CD14-positive monocyte (primary cell): ENCODE measurements around the gene RASGRP2. TPM values are rescaled to one million over a fixed set of nuclear protein-coding genes. Genes with fewer than 3 reads are reported as not detected.

ENCODE experiments used
- DNase-seq, 3 donors: peaks; one replicate each; pipeline ENCODE4 v3.0.0-alpha.2; 2011 to 2022
- H2AFZ ChIP-seq: 2 replicates; pipeline ENCODE4 v1.6.0; 2012; ENCODE audit warnings: mild to moderate bottlenecking, low read depth, low read length, inconsistent platforms; ENCODE audit not compliant: insufficient read depth, poor library complexity, severe bottlenecking
- H3K27ac ChIP-seq, 2 donors: 1 replicate in 1 of 2; 2 replicates in 1 of 2; pipeline ENCODE4 v1.5.1; 2012 to 2013; ENCODE audit warnings: low read length in 2 of 2, control low read depth in 1 of 2, inconsistent platforms in 1 of 2, low read depth in 1 of 2, mild to moderate bottlenecking in 1 of 2
- H3K27me3 ChIP-seq, 2 donors: one replicate each; pipeline versions ENCODE4 v1.6.0 to v1.6.1; 2011 to 2013; ENCODE audit warnings: low read length in 2 of 2; ENCODE audit not compliant: control insufficient read depth in 2 of 2, insufficient read depth in 2 of 2
- H3K36me3 ChIP-seq, 2 donors: replicated peaks in 1 of 2; 1 replicate in 1 of 2; 2 replicates in 1 of 2; pipeline versions ENCODE4 v1.5.1 to v1.6.1; 2012 to 2013; ENCODE audit warnings: low read length in 2 of 2, control low read depth in 1 of 2, inconsistent platforms in 1 of 2, mild to moderate bottlenecking in 1 of 2; ENCODE audit not compliant: insufficient read depth in 2 of 2, control insufficient read depth in 1 of 2
- H3K4me1 ChIP-seq, 2 donors: 1 replicate in 1 of 2; 2 replicates in 1 of 2; pipeline versions ENCODE4 v1.5.1 to v1.6.1; 2012 to 2013; ENCODE audit warnings: low read length in 2 of 2, control low read depth in 1 of 2, inconsistent platforms in 1 of 2, mild to moderate bottlenecking in 1 of 2, moderate library complexity in 1 of 2; ENCODE audit not compliant: insufficient read depth in 2 of 2, control insufficient read depth in 1 of 2
- H3K4me2 ChIP-seq: replicated peaks from 2 replicates; pipeline ENCODE3; 2012; ENCODE audit warnings: low read length, moderate library complexity, mild to moderate bottlenecking; ENCODE audit not compliant: poor library complexity, severe bottlenecking; ENCODE audit errors: extremely low read depth
- H3K4me3 ChIP-seq, 3 experiments: fragments of 200-600 bp in 1 of 3; sonication (generic) in 1 of 3; replicated peaks in 1 of 3; 1 replicate in 2 of 3; 2 replicates in 1 of 3; pipeline ENCODE4 v1.5.1; 2011 to 2013; ENCODE audit warnings: low read length in 3 of 3, mild to moderate bottlenecking in 3 of 3, control low read depth in 2 of 3, low read depth in 2 of 3, inconsistent platforms in 1 of 3, moderate library complexity in 1 of 3
- H3K79me2 ChIP-seq: 2 replicates; pipeline ENCODE4 v1.6.0; 2012; ENCODE audit warnings: mild to moderate bottlenecking, control low read depth, inconsistent platforms, low read length, moderate library complexity; ENCODE audit not compliant: insufficient read depth
- H3K9ac ChIP-seq: 2 replicates; pipeline ENCODE4 v1.6.0; 2017; ENCODE audit warnings: low read length, mild to moderate bottlenecking; ENCODE audit not compliant: insufficient read depth, poor library complexity, severe bottlenecking
- H3K9me3 ChIP-seq, 2 donors: replicated peaks in 1 of 2; 1 replicate in 1 of 2; 2 replicates in 1 of 2; pipeline versions ENCODE4 v1.5.1 to v1.6.1; 2012 to 2013; ENCODE audit warnings: low read length in 2 of 2, control low read depth in 1 of 2; ENCODE audit not compliant: control insufficient read depth in 1 of 2, insufficient read depth in 1 of 2
- H4K20me1 ChIP-seq: 2 replicates; pipeline ENCODE4 v1.6.0; 2012; ENCODE audit warnings: mild to moderate bottlenecking, low read length, control low read depth, moderate library complexity; ENCODE audit not compliant: insufficient read depth
- H3K27ac Mint-ChIP-seq, 7 donors: one replicate each; pipeline ENCODE4 v1.8.0; 2020; ENCODE audit warnings: mild to moderate bottlenecking in 7 of 7, mixed read lengths in 7 of 7, moderate library complexity in 6 of 7, inconsistent platforms in 2 of 7
- H3K27me3 Mint-ChIP-seq, 3 donors: one replicate each; pipeline ENCODE4 v1.8.0; 2021 to 2022; ENCODE audit warnings: low read depth in 3 of 3, mild to moderate bottlenecking in 3 of 3, mixed read lengths in 3 of 3, moderate library complexity in 3 of 3, inconsistent platforms in 1 of 3
- H3K36me3 Mint-ChIP-seq, 2 donors: one replicate each; pipeline ENCODE4 v1.8.0; 2020; ENCODE audit warnings: mixed read lengths in 2 of 2, inconsistent platforms in 1 of 2, mild to moderate bottlenecking in 1 of 2
- H3K4me1 Mint-ChIP-seq: one replicate; pipeline ENCODE4 v1.8.0; 2020; ENCODE audit warnings: mild to moderate bottlenecking, mixed read lengths
- H3K4me3 Mint-ChIP-seq, 2 donors: one replicate each; pipeline ENCODE4 v1.8.0; 2020; ENCODE audit warnings: mild to moderate bottlenecking in 2 of 2, mixed read lengths in 2 of 2, moderate library complexity in 1 of 2
- H3K9me3 Mint-ChIP-seq, 7 donors: one replicate each; pipeline ENCODE4 v1.8.0; 2020 to 2022; ENCODE audit warnings: mixed read lengths in 7 of 7, mild to moderate bottlenecking in 6 of 7, moderate library complexity in 6 of 7, inconsistent platforms in 2 of 7
- whole genome bisulfite sequencing: methylation state at CpG from one replicate; pipeline ENCODE4 v1.1.5; 2013; ENCODE audit warnings: missing lambda C conversion rate; ENCODE audit not compliant: insufficient coverage; 5-methylcytosine and 5-hydroxymethylcytosine counted together
- intact Hi-C, 2 donors: fragments of 100-400 bp; cut with micrococcal nuclease; formaldehyde crosslinking; loops; one replicate each; pipeline versions ENCODE4 v1.15.0 to v1.15.1; 2023
- polyA plus RNA-seq, 3 donors: library from polyadenylated mRNA; depleted of rRNA in 1 of 3; unstranded in 2 of 3; stranded (reverse) in 1 of 3; fragments of 300-500 nt in 2 of 3; fragments of >200 nt in 1 of 3; fragmentation: Illumina TruSeq in 2 of 3; gene quantifications; 1 replicate in 2 of 3; 2 replicates in 1 of 3; pipeline ENCODE4 v1.2.3, GENCODE V29; 2012 to 2021
- TF ChIP-seq, protein P1 (sequence below): fragments of 200-600 bp; IDR thresholded peaks from one replicate; pipeline ENCODE4 v1.8.0; 2022; ENCODE audit warnings: antibody characterized with exemption, mild to moderate bottlenecking

Gene RASGRP2
- polyA plus RNA-seq, 3 donors, result 67.6 to 242 (median 68.8) TPM

DNA sequence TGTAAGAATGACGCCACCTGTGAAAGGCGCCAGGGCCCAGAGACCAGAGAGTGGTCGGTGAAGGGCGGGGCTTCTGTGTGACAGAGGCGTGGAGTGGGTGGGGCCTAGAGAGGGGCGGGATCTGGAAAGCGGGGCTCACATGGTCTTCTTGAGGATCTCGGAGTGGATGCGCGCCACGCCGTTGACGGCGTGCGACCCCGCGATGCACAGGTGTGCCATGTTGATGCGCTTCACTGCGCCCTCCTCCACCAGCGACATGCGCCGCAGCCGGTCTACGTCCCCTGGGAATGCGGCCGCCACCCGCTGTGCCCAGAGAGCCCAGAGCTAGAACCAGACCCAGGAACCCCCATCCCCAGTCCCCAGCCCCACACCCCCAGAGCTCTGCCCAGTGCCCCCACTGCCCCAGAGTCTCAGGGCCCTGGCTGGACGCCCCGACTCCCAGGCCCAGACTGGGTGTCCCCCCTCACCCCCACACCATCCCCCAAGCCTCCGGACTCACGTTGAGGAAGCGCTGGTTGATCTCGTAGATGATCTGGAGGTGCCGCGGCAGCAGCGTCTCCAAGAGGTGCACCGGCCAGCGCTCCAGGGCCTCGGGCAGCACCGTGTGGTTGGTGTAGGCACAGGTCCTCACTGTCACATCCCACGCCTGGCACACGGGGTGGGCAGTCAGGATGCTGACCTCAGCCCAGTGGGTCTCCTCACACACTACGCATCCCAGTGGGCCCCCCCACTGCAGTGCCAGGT is 9.6 kb upstream of the RASGRP2 start:
- H3K4me3 Mint-ChIP-seq, result no peak overlapping the region
- DNase-seq, result no peak
- Histone ChIP-seq H3K36me3 (no peaks in the 10 kb centered on the region), H3K27ac (no peak overlapping the region), H3K4me3 (no peak overlapping the region), H3K9ac (no peak overlapping the region), H4K20me1 (no peaks in the 10 kb centered on the region), H3K4me1 (no peaks in the 10 kb centered on the region), H3K4me2 (no peak overlapping the region), H3K79me2 (no peaks in the 10 kb centered on the region), H3K27me3 (no peaks in the 10 kb centered on the region), H3K9me3 (no peaks in the 10 kb centered on the region), H2AFZ (no peak overlapping the region)
- WGBS, result 96% methylated on average over 38 of the region's 43 CpGs
- H3K36me3 Mint-ChIP-seq, result peaks cover 12 to 21% of the 10 kb centered on the region in 2 donors
- intact Hi-C loops, result no loop called here
- H3K27me3 Mint-ChIP-seq, result peaks cover 0 to 4% (median 2%) of the 10 kb centered on the region in 3 donors
- no peak overlapping the region for H3K27ac Mint-ChIP-seq
- TF ChIP-seq, protein P1, sequence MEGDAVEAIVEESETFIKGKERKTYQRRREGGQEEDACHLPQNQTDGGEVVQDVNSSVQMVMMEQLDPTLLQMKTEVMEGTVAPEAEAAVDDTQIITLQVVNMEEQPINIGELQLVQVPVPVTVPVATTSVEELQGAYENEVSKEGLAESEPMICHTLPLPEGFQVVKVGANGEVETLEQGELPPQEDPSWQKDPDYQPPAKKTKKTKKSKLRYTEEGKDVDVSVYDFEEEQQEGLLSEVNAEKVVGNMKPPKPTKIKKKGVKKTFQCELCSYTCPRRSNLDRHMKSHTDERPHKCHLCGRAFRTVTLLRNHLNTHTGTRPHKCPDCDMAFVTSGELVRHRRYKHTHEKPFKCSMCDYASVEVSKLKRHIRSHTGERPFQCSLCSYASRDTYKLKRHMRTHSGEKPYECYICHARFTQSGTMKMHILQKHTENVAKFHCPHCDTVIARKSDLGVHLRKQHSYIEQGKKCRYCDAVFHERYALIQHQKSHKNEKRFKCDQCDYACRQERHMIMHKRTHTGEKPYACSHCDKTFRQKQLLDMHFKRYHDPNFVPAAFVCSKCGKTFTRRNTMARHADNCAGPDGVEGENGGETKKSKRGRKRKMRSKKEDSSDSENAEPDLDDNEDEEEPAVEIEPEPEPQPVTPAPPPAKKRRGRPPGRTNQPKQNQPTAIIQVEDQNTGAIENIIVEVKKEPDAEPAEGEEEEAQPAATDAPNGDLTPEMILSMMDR, result no peak
- H3K9me3 Mint-ChIP-seq, result no peaks in the 10 kb centered on the region
- H3K4me1 Mint-ChIP-seq, result no peaks in the 10 kb centered on the region

- no peaks in the 10 kb centered on the region for H3K4me1 Mint-ChIP-seq
- no peaks in the 10 kb centered on the region for H3K4me1 ChIP-seq
- H3K9me3 Mint-ChIP-seq, result no peaks in the 10 kb centered on the region
- no peaks in the 10 kb centered on the region for H3K27me3 ChIP-seq
- peaks cover 12 to 21% of the 10 kb centered on the region in 2 donors for H3K36me3 Mint-ChIP-seq
- H3K36me3 ChIP-seq, result no peaks in the 10 kb centered on the region
- H4K20me1 ChIP-seq, result no peaks in the 10 kb centered on the region
- no peak overlapping the region for H3K9ac ChIP-seq
- H3K4me2 ChIP-seq, result no peak overlapping the region
- peaks cover 0 to 4% (median 2%) of the 10 kb centered on the region in 3 donors for H3K27me3 Mint-ChIP-seq
- H3K9me3 ChIP-seq, result no peaks in the 10 kb centered on the region
- no peaks in the 10 kb centered on the region for H3K79me2 ChIP-seq
- no peak overlapping the region for H3K4me3 Mint-ChIP-seq
- DNase-seq, result no peak
- 96% methylated on average over 7 of the region's 7 CpGs for WGBS
- no peak overlapping the region for H3K27ac Mint-ChIP-seq
- H2AFZ ChIP-seq, result no peak overlapping the region
- intact Hi-C loops, result no loop called here
- no peak overlapping the region for H3K27ac ChIP-seq
- H3K4me3 ChIP-seq, result no peak overlapping the region
- TF ChIP-seq, protein P1, result no peak
Measured at GRCh38 chr11:64753019-64753379, 9.1 kb upstream of the RASGRP2 start.
